ENCODE data around the gene ROBO4. TPM values are rescaled to one million over a fixed set of nuclear protein-coding genes. Genes with fewer than 3 reads are reported as not detected.

Gene ROBO4
- total and polyA plus RNA-seq, 2 of the 13 experiments (the other 11 are each of a cell fraction or from before 2014, with no cell fraction given), result 0.07 to 1.1 TPM

- TF ChIP-seq ZNF510 (CRISPR knock-in tag; IDR thresholded peaks at IDR 0.05; ENCODE audit: low read depth) (0 out of 2 replicates have a peak, but pooled peaks have one; percentile 7), LBX2 (CRISPR knock-in tag; IDR thresholded peaks at IDR 0.05; ENCODE audit: borderline replicate concordance) (no peak), SNAPC4 (CRISPR knock-in tag; IDR thresholded peaks at IDR 0.05) (no peak), ATF6 (CRISPR knock-in tag; conservative IDR thresholded peaks at IDR 0.05) (no peak), TRIM24 (CRISPR knock-in tag; IDR thresholded peaks at IDR 0.05) (no peak), ZNF83 (CRISPR knock-in tag; IDR thresholded peaks at IDR 0.05; ENCODE audit: borderline replicate concordance) (no peak), MYPOP (CRISPR knock-in tag; IDR thresholded peaks at IDR 0.05) (no peak), ZNF652 (CRISPR knock-in tag; IDR thresholded peaks at IDR 0.05; ENCODE audit: borderline replicate concordance, low read depth) (no peak), ZC3H4 (CRISPR knock-in tag; IDR thresholded peaks at IDR 0.05; ENCODE audit: borderline replicate concordance) (no peak), UBTF (CRISPR knock-in tag; IDR thresholded peaks at IDR 0.05) (0 out of 2 replicates have a peak, but pooled peaks have one; percentile 15), ATF7 (IDR thresholded peaks at IDR 0.05) (no peak), ATF7 (CRISPR knock-in tag; IDR thresholded peaks at IDR 0.05) (no peak), ZNF280B (CRISPR knock-in tag; IDR thresholded peaks at IDR 0.05; ENCODE audit: borderline replicate concordance) (no peak), SMAD1 (CRISPR knock-in tag; IDR thresholded peaks at IDR 0.05; ENCODE audit: borderline replicate concordance, low read depth) (no peak), PLRG1 (conservative IDR thresholded peaks at IDR 0.05) (no peak)
Measured at GRCh38 chr11:124937336-124937935, 39.8 kb upstream of the ROBO4 start (continued).

Data from HepG2 (cell line).